Measurements from ENCODE around the gene SCN4B. TPM values are rescaled to one million over a fixed set of nuclear protein-coding genes. Genes with fewer than 3 reads are reported as not detected.
"Not testable (repeated sequence)": the region's sequence is repeated elsewhere in the genome, so short reads cannot be mapped to it uniquely, and the experiment has no call there.

SCN4B gene, protein sequence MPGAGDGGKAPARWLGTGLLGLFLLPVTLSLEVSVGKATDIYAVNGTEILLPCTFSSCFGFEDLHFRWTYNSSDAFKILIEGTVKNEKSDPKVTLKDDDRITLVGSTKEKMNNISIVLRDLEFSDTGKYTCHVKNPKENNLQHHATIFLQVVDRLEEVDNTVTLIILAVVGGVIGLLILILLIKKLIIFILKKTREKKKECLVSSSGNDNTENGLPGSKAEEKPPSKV
- 5.6 TPM for polyA plus RNA-seq (2013, experiment 1 of 4)
- 4.6 TPM for polyA plus RNA-seq (2013, experiment 2 of 4)
- 3.7 TPM for polyA plus RNA-seq (2013, experiment 3 of 4)
- polyA plus RNA-seq (2013, experiment 4 of 4), result 4.1 TPM

DNA sequence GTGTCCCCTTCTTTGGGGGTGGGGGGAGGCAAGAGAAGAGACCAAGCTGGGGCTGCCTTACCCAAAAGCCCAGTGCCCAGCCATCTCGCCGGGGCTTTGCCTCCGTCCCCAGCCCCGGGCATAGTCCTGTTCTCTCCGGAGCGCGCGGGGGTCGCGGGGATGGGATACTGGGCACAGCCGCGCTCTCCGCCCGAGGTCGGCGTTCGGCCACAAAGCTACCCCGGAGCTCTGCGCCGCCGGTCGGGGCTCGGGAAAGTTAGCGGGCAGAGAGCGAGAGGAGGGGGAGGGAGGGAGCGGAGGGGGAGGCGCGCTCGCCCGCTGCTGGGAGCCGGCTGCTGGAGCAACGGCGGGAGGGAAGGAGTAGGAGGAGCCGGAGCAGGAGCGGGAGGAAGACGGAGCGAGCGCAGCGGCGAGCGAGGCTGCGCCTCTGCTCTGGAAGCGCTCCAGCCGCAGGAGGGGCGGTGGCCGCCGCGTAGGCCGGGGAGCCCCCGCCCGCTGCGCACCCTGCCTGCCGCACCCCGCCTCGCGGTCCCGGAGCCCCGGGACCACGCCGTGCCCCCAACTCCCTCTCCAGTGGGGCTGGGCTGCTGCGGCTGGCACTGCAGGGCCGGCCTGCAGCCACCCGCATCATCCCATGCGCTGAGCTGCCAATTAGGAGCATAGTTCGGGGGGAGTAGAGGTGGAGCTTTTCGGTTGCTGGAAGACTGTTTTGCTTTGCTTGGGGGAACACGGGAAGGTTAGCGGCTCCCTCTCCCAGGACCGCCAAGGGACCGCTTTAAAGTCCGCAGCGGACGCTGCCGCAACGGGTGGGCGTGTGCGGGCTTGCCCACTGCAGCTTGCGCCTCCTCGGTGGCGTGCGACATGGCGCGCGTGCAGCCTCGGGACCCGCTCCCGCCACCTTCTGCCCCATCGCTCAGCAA lies at the start of gene SCN4B:
TSS of gene SCN4B (minus strand) at position 272 of the 920 bp plus-strand sequence. CDS start at position 122, 150 bp downstream.
- peaks cover 92% of the 10 kb centered on the region for H3K27me3 ChIP-seq (ENCODE audit: control insufficient read depth, insufficient read depth, low read length, poor library complexity, severe bottlenecking)
- H3K9me3 ChIP-seq (ENCODE audit: control insufficient read depth, low read length), result no peaks in the 10 kb centered on the region
- 0% methylated on average over 88 of the region's 88 CpGs for WGBS, 2 experiments
- no peaks in the 10 kb centered on the region for H3K36me3 ChIP-seq (ENCODE audit: control insufficient read depth, insufficient read depth, low read length)
- H3K4me1 ChIP-seq (ENCODE audit: control insufficient read depth, insufficient read depth, low read length), result peaks cover 26% of the 10 kb centered on the region
- peak within 1 kb of the TSS; percentile 59 for H3K4me3 ChIP-seq (ENCODE audit: insufficient read depth, low read depth, low read length)
- no peak within 1 kb of the TSS for H3K27ac ChIP-seq (ENCODE audit: insufficient read depth, low read depth, low read length, poor library complexity, severe bottlenecking)

DNA sequence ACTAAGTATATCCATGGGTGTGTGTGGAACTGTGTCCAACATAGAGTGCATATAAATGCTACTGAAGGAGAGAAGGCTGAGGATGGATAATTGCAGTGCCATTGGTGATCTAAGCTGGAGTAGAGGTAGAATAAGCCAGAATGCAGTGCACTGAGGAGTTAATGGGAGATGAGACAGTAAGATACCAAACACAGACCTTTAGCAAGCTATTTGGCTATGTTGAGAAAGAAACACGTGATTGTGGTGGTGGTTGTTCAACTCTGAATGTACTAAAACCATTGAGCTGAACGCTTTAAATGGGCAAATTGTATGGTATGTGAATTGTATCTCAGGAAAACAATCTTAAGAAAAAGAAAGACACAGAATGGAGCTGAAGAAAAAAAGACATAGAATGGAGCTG lies 49.3 kb upstream of the SCN4B start:
- H3K27me3 ChIP-seq (ENCODE audit: control insufficient read depth, insufficient read depth, low read length, poor library complexity, severe bottlenecking), result no peaks in the 10 kb centered on the region
- no peaks in the 10 kb centered on the region for H3K9me3 ChIP-seq (ENCODE audit: control insufficient read depth, low read length)
- H3K4me3 ChIP-seq (ENCODE audit: insufficient read depth, low read depth, low read length), result no peak overlapping the region
- no peaks in the 10 kb centered on the region for H3K4me1 ChIP-seq (ENCODE audit: control insufficient read depth, insufficient read depth, low read length)
- H3K27ac ChIP-seq (ENCODE audit: insufficient read depth, low read depth, low read length, poor library complexity, severe bottlenecking), result no peak overlapping the region
- WGBS, 2 experiments, result 90 to 92% methylated on average over 2 of the region's 2 CpGs
- H3K36me3 ChIP-seq (ENCODE audit: control insufficient read depth, insufficient read depth, low read length), result no peaks in the 10 kb centered on the region

DNA sequence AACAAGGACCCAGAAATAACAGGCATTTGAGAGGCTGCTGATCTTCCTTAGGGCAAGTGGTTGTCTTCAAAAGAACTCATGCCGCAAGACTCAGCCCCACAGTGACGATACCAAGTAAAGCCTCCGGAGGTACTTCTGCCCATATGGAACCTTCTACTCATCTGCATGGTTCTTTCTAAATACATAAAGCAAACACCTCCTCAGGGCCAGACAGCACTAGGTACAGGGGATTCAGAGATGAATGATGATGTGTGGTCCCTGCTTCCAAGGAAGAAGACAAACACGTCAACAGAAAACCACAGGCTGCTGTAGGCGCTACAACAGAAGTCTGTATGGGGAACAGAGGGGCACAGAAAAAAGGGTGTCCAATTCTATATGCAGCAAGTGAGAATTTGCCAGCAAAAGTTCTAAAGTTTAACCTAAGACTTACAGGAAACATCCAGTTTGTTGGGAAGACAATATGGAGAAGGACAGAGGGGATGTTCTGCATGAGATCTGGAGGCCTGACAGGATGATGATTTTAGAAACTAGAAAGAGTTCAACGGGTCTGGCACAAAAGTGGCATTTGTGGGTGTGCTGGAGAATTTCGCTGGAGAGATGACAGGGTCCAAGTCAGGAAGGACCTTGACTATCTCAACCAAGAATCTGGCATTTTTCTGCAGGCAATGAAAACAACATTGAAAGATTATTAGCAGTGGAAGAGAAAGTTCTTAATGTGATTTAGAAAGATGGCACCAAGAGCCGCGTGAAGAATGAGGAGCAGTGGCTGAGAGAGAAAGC lies 48.5 kb upstream of the SCN4B start:
- Histone ChIP-seq H3K27me3 (ENCODE audit: control insufficient read depth, insufficient read depth, low read length, poor library complexity, severe bottlenecking) (no peaks in the 10 kb centered on the region), H3K9me3 (ENCODE audit: control insufficient read depth, low read length) (no peaks in the 10 kb centered on the region), H3K4me1 (ENCODE audit: control insufficient read depth, insufficient read depth, low read length) (no peaks in the 10 kb centered on the region), H3K4me3 (ENCODE audit: insufficient read depth, low read depth, low read length) (no peak overlapping the region), H3K27ac (ENCODE audit: insufficient read depth, low read depth, low read length, poor library complexity, severe bottlenecking) (no peak overlapping the region), H3K36me3 (ENCODE audit: control insufficient read depth, insufficient read depth, low read length) (no peaks in the 10 kb centered on the region)
- 95 to 97% methylated on average over 9 of the region's 9 CpGs for WGBS, 2 experiments

DNA sequence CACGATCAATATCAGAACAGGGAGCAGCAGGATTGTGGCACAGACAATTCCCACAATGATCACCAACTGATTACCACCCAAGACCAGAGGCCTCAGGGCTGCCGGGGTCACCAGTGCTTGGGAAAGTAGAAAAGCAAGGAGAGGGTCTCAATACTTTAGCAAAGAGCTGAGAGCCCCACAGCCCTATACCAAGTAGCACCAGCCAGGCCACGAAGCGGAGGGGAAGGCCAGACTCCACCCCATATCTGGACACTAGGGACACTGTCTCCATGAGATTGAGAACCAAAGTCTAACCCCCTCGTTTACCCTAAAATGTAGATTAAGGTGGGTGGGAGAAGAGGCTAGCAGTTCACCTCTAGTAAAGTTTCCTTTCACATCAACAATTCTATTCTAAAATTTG lies 47.9 kb upstream of the SCN4B start:
- 92% methylated on average over 4 of the region's 5 CpGs for WGBS, 2 experiments
- H3K4me3 ChIP-seq (ENCODE audit: insufficient read depth, low read depth, low read length), result no peak overlapping the region

DNA sequence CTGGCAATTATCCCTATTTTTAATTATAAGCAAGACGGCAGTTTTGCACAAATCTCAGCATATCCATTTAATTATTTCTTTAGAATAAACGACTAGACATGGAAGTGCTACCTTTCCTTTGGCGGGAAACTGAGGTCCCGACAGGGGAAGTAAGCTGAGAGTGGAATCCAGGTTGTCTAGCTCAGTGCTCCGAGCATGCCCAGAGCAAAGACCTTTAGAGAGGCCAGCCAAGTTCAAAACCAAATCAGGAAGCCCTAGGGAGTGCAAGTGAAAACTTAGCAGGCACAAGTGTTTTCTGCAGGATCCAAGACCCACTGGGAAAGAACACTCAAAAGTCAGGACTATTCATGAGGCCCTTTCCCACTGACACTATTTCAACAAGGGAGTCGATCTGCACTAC lies 46.5 kb upstream of the SCN4B start:
- H3K36me3 ChIP-seq (ENCODE audit: control insufficient read depth, insufficient read depth, low read length), result no peaks in the 10 kb centered on the region
- no peaks in the 10 kb centered on the region for H3K27me3 ChIP-seq (ENCODE audit: control insufficient read depth, insufficient read depth, low read length, poor library complexity, severe bottlenecking)
- no peak overlapping the region for H3K4me3 ChIP-seq (ENCODE audit: insufficient read depth, low read depth, low read length)
- 89 to 95% methylated on average over 6 of the region's 6 CpGs for WGBS, 2 experiments
- H3K4me1 ChIP-seq (ENCODE audit: control insufficient read depth, insufficient read depth, low read length), result no peaks in the 10 kb centered on the region
- no peaks in the 10 kb centered on the region for H3K9me3 ChIP-seq (ENCODE audit: control insufficient read depth, low read length)
- no peak overlapping the region for H3K27ac ChIP-seq (ENCODE audit: insufficient read depth, low read depth, low read length, poor library complexity, severe bottlenecking)

More for the DNA sequence above, 47.9 kb upstream of the SCN4B start:
- Histone ChIP-seq H3K9me3 (ENCODE audit: control insufficient read depth, low read length) (no peaks in the 10 kb centered on the region), H3K27me3 (ENCODE audit: control insufficient read depth, insufficient read depth, low read length, poor library complexity, severe bottlenecking) (no peaks in the 10 kb centered on the region), H3K36me3 (ENCODE audit: control insufficient read depth, insufficient read depth, low read length) (no peaks in the 10 kb centered on the region), H3K27ac (ENCODE audit: insufficient read depth, low read depth, low read length, poor library complexity, severe bottlenecking) (no peak overlapping the region), H3K4me1 (ENCODE audit: control insufficient read depth, insufficient read depth, low read length) (no peaks in the 10 kb centered on the region)

DNA sequence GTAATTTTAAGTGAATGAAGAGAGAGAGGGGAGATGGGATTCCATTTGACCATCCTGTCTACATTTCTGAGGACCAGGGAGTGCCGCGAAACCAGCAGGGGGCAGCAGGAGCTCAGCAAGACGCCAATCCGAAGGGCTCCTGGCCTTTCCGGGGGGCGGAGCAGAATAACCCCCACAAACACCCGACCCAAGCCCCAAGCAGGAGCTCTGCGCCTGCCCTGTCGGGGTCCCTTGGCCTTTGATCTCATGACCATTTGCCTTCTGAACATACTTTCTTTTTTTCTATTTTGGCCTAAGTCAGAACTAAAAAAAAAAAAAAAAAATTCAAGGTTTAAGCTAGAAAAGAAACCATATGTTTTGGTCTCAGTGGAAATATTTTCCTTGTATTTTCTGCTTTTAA lies 45.7 kb upstream of the SCN4B start:
- 5% methylated on average over 8 of the region's 9 CpGs for WGBS, 2 experiments
- Histone ChIP-seq H3K4me1 (ENCODE audit: control insufficient read depth, insufficient read depth, low read length) (no peaks in the 10 kb centered on the region), H3K27me3 (ENCODE audit: control insufficient read depth, insufficient read depth, low read length, poor library complexity, severe bottlenecking) (no peaks in the 10 kb centered on the region), H3K27ac (ENCODE audit: insufficient read depth, low read depth, low read length, poor library complexity, severe bottlenecking) (no peak overlapping the region), H3K36me3 (ENCODE audit: control insufficient read depth, insufficient read depth, low read length) (no peaks in the 10 kb centered on the region), H3K4me3 (ENCODE audit: insufficient read depth, low read depth, low read length) (no peak overlapping the region), H3K9me3 (ENCODE audit: control insufficient read depth, low read length) (no peaks in the 10 kb centered on the region)

DNA sequence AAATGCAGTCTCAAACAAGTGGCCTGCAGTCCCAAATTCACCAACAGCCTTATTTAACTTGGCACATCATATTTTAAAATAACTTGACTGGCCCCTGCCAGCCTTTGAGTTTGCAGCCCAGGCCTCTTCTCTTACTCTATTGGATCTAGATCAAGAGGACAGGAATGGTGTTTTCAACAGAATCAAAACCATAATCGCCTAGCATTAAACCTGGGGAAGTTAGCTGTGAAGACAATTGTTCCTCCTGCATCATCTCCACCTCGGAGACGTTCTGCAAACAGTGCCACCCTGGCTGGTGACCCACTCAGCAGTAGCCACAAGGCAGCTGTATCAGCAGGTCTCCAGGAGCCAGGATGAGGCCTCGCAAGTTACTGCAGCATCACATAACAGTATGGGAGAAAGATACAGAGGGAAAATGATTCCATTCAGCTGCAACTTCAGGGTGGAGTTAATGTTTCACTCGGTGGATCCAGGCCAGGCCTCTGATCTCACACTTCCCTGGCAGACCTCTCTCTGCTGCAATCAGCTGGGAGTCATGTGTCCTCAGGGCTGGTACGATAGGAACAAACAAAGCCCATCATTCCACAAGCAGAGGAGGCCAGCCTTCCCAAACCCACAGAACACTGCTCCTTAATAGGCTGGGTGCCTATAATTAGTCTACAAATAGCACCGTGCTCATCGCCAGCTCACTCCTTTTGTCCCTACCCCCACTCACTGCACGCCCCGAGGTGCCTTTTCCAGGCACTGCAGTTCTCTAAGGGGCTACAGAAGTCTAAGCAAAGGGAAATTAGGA lies 42.4 kb upstream of the SCN4B start:
- H3K4me3 ChIP-seq (ENCODE audit: insufficient read depth, low read depth, low read length), result no peak overlapping the region
- no peak overlapping the region for H3K27ac ChIP-seq (ENCODE audit: insufficient read depth, low read depth, low read length, poor library complexity, severe bottlenecking)
- 71 to 78% methylated on average over 10 of the region's 10 CpGs for WGBS, 2 experiments
- H3K4me1 ChIP-seq (ENCODE audit: control insufficient read depth, insufficient read depth, low read length), result no peaks in the 10 kb centered on the region
- no peaks in the 10 kb centered on the region for H3K36me3 ChIP-seq (ENCODE audit: control insufficient read depth, insufficient read depth, low read length)
- no peaks in the 10 kb centered on the region for H3K27me3 ChIP-seq (ENCODE audit: control insufficient read depth, insufficient read depth, low read length, poor library complexity, severe bottlenecking)
- no peaks in the 10 kb centered on the region for H3K9me3 ChIP-seq (ENCODE audit: control insufficient read depth, low read length)

DNA sequence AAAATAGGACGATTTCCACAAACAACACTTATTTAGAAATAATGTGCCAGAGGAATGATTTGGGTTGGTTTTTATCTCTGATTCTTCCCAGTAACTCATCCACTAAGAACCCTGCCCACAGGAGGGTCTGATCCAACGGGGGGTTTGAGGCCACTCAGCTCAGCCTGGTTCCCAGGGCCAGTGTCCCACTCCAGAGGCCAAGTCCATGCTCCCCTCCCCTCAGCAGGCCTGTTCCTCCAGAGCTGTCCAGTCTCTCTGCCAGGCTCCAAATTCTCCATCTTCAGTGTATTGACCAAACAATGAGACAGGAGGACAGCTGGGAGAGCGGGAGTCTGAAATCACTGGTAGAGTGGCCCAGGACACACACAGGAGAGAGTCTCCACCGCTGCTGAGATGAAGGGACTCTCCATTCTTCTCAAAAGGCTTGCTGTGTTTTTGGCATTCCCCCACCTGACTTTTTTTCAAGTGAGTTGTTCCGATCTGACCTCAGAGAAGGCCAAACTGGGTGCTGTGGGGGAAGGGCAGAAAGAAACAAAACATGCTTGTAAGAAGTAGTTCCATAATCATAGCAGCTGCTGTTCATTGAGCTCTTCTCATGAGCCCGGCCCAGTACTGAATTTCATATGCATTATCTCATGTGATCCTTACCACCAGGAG lies 41.4 kb upstream of the SCN4B start:
- no peak overlapping the region for H3K27ac ChIP-seq (ENCODE audit: insufficient read depth, low read depth, low read length, poor library complexity, severe bottlenecking)
- no peak overlapping the region for H3K4me3 ChIP-seq (ENCODE audit: insufficient read depth, low read depth, low read length)
- H3K4me1 ChIP-seq (ENCODE audit: control insufficient read depth, insufficient read depth, low read length), result no peaks in the 10 kb centered on the region
- no peaks in the 10 kb centered on the region for H3K27me3 ChIP-seq (ENCODE audit: control insufficient read depth, insufficient read depth, low read length, poor library complexity, severe bottlenecking)
- no peaks in the 10 kb centered on the region for H3K9me3 ChIP-seq (ENCODE audit: control insufficient read depth, low read length)
- WGBS, 2 experiments, result 90 to 91% methylated on average over 5 to 6 of the region's 6 CpGs
- no peaks in the 10 kb centered on the region for H3K36me3 ChIP-seq (ENCODE audit: control insufficient read depth, insufficient read depth, low read length)

DNA sequence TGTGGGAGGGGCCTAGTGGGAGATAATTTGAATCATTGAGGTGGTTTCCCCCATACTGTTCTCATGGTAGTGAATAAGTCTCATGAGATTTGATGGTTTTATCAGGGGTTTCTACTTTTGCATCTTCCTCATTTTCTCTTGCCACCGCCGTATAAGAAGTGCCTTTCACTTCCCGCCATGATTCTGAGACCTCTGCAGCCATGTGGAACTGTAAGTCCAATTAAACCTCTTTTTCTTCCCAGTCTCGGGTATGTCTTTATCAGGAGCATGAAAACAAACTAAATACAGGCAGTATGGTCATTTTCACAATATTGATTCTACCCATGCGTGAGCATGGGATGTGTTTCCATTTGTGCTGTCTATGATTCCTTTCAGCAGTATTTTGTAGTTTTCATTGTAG lies 40.2 kb upstream of the SCN4B start:
- H3K27ac ChIP-seq (ENCODE audit: insufficient read depth, low read depth, low read length, poor library complexity, severe bottlenecking); H3K4me1 ChIP-seq (ENCODE audit: control insufficient read depth, insufficient read depth, low read length); H3K36me3 ChIP-seq (ENCODE audit: control insufficient read depth, insufficient read depth, low read length); H3K9me3 ChIP-seq (ENCODE audit: control insufficient read depth, low read length); H3K27me3 ChIP-seq (ENCODE audit: control insufficient read depth, insufficient read depth, low read length, poor library complexity, severe bottlenecking); H3K4me3 ChIP-seq (ENCODE audit: insufficient read depth, low read depth, low read length): not testable (repeated sequence)
- 95 to 96% methylated on average over 5 of the region's 5 CpGs for WGBS, 2 experiments

All from ectodermal cell (in vitro differentiated cells).